AG04450 (cell line): Measurements from ENCODE around the gene CHRNB2. TPM values are rescaled to one million over a fixed set of nuclear protein-coding genes. Genes with fewer than 3 reads are reported as not detected.

Source experiments
- CTCF ChIA-PET: fragments of 300-600, 350-600 bp; formaldehyde crosslinking; extraction: SDS; loops from one replicate; lab custom pipeline; 2022; ENCODE audit warnings: antibody characterized with exemption, inconsistent platforms; lab: Charles Lee
- POLR2A ChIA-PET: fragments of 350-600 bp; formaldehyde crosslinking; extraction: SDS; loops from one replicate; lab custom pipeline; 2021; ENCODE audit warnings: antibody characterized with exemption, inconsistent platforms; lab: Yijun Ruan, JAX
- DNase-seq: peaks from one replicate; pipeline ENCODE4 v3.0.0-alpha.2; 2011; ENCODE audit warnings: low read depth, low spot score
- H3K27ac ChIP-seq: one replicate; pipeline ENCODE4 v1.5.1; 2012; ENCODE audit warnings: low read depth, low read length, control low read depth
- H3K27me3 ChIP-seq: one replicate; pipeline ENCODE4 v1.6.0; 2012; ENCODE audit warnings: low read length; ENCODE audit not compliant: control insufficient read depth, insufficient read depth
- H3K4me3 ChIP-seq: 2 replicates; pipeline ENCODE4 v1.5.1; 2011; ENCODE audit warnings: mild to moderate bottlenecking, low read depth, low read length, control low read depth
- H3K9me3 ChIP-seq: 2 replicates; pipeline ENCODE4 v1.5.1; 2012; ENCODE audit warnings: low read length; ENCODE audit not compliant: control insufficient read depth, insufficient read depth
- polyA plus RNA-seq: library from polyadenylated mRNA; depleted of rRNA; stranded (reverse); fragments of >200 nt; gene quantifications from 2 replicates; pipeline ENCODE4 v1.2.3, GENCODE V29; 2011
- TF ChIP-seq, protein P1 (sequence below): IDR thresholded peaks from 2 replicates; pipeline ENCODE4 v1.5.1; 2011; ENCODE audit warnings: low read depth, low read length, control low read depth, inconsistent platforms

Gene CHRNB2
- polyA plus RNA-seq, 1 experiment: 0.06 TPM

DNA sequence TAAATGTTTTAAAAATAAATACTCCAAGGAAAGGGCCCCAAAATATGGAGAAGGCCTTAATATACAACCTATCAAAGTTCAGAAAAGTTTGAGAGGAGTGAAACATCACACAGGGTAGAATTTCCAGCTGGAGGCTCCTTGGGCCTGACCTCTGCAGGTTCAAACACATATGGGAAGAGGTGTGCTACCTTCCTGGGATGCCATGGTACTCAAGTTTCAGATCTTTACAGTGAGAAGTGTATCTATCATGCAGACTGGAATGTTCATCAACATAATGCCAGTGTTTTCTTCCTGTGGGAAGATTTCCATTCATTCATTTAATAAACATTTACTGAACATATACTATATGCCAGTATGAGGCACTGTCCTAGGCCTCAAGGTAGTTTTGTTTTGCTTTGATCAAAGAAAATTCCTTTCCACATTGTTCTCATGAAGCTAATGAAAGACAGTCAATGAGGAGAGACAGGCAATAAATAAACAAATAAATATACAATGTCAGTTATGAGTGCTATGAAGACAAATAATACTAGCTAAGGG, 55.0 kb downstream of the CHRNB2 start:
- CTCF ChIA-PET: interaction anchor here (0.6 kb wide), 1 partner anchor 196 kb away, joined by 4 read pairs; no protein-coding TSS in a partner anchor
- Histone ChIP-seq H3K4me3 (no peak overlapping the region), H3K9me3 (no peaks in the 10 kb centered on the region), H3K27ac (no peak overlapping the region), H3K27me3 (no peaks in the 10 kb centered on the region)
- TF ChIP-seq, protein P1, sequence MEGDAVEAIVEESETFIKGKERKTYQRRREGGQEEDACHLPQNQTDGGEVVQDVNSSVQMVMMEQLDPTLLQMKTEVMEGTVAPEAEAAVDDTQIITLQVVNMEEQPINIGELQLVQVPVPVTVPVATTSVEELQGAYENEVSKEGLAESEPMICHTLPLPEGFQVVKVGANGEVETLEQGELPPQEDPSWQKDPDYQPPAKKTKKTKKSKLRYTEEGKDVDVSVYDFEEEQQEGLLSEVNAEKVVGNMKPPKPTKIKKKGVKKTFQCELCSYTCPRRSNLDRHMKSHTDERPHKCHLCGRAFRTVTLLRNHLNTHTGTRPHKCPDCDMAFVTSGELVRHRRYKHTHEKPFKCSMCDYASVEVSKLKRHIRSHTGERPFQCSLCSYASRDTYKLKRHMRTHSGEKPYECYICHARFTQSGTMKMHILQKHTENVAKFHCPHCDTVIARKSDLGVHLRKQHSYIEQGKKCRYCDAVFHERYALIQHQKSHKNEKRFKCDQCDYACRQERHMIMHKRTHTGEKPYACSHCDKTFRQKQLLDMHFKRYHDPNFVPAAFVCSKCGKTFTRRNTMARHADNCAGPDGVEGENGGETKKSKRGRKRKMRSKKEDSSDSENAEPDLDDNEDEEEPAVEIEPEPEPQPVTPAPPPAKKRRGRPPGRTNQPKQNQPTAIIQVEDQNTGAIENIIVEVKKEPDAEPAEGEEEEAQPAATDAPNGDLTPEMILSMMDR: no peak
- no peak for DNase-seq
- POLR2A ChIA-PET: no interaction called here

DNA sequence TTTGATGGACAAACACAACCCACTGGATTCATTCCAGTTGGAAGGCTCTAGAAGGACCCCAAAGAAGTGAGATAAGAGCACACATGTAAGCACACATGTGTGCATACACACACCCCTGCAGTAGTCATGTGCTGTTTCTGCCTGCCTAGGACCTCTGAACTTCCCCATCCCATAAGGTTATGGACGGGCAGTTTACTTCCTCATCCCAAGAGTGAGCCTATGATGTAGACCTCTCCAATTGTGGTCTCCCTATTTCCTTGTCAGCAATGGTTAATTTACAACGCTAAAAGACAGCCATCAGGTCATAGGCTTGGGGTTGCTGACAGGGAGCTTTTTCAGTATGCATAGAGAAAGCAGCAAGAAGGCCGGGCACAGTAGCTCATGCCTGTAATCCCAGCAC, 55.8 kb downstream of the CHRNB2 start:
- Histone ChIP-seq H3K27me3 (no peaks in the 10 kb centered on the region), H3K27ac (no peak overlapping the region), H3K9me3 (no peaks in the 10 kb centered on the region), H3K4me3 (no peak overlapping the region)
- TF ChIP-seq, protein P1: no peak
- CTCF ChIA-PET: interaction anchor here (0.6 to 1.5 kb wide), 2 partner anchors 10 to 197 kb away, joined by 3 to 4 read pairs; no protein-coding TSS in a partner anchor
- no peak for DNase-seq
- POLR2A ChIA-PET: no interaction called here

- H3K4me3 ChIP-seq: peak overlapping the region; percentile 0; the same call in 1 of the 2 replicates
- TF ChIP-seq, protein P1: peak; percentile 27; the same call in 1 of the 2 replicates
- no peaks in the 10 kb centered on the region for H3K27me3 ChIP-seq
- H3K9me3 ChIP-seq: no peaks in the 10 kb centered on the region
- ChIA-PET POLR2A (interaction anchor here (1.8 kb wide), 1 partner anchor 16 kb away, joined by 8 read pairs; the partner anchor contains the start of gene ADAR), CTCF (interaction anchor here (0.5 to 1.5 kb wide), 4 partner anchors 11 to 78 kb away, joined by 3 to 5 read pairs (median 4); no protein-coding TSS in a partner anchor)
- peak; percentile 85 for DNase-seq
- H3K27ac ChIP-seq: peak overlapping the region; percentile 82
Measured at GRCh38 chr1:154624746-154625643, 57.4 kb downstream of the CHRNB2 start.

DNA sequence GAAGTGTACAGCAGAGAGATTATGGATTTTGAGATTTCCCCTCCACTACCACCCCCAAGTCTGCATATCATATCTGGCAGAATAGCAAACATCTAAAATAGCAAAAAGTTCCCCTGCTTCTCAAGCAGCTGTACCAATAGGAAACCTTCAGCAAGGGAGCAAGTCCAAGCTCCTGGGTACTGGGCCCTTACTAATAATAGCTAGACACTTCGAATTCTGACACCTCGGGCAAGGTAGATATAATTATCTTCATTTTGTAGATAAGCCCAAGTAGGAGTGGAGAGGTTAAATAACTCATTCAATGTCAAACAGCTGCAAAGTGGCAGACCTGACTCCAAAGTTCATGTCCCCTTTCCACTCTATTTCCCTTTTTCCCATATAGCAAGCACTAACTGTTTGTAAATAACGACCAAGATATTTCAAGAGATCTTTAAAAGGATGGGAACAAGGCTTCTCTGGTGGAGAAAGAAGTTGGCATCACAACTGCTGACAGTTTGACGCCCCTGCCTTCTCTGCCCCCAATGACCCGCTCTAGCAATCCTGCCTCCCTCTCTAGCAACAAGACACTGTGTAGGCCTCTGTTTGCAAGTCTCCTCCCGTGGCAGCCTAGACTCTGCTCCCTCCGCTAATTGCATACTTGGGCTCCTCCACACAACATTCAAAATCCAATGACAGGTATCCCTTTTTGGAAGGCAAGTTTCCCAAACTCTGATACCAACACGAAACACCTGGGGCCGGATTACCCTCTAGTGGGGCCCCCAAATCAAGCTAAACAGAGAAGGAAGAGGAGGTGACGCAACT, 59.1 kb downstream of the CHRNB2 start:
- POLR2A ChIA-PET: interaction anchor here (0.6 kb wide), 2 partner anchors 234 to 313 kb away, joined by 3 read pairs; no protein-coding TSS in a partner anchor

More for the DNA sequence above, 59.1 kb downstream of the CHRNB2 start:
- Histone ChIP-seq H3K4me3 (peak overlapping the region; percentile 92), H3K27me3 (no peaks in the 10 kb centered on the region), H3K9me3 (no peaks in the 10 kb centered on the region), H3K27ac (peak overlapping the region; percentile 95)
- CTCF ChIA-PET: interaction anchor here (1.0 to 1.6 kb wide), 3 partner anchors 40 to 67 kb away, joined by 4 to 5 read pairs (median 4); no protein-coding TSS in a partner anchor
- TF ChIP-seq, protein P1: no peak
- no peak for DNase-seq
